A549 (cell line): ENCODE results near the gene ALPI. TPM values are rescaled to one million over a fixed set of nuclear protein-coding genes. Genes with fewer than 3 reads are reported as not detected.

Experiments
- ATAC-seq, 2 experiments: fragments of 200-7000 bp in 1 of 2; fragments of >200 bp in 1 of 2; cut with Nextera tagmentation in 1 of 2; cut with Tn5 transposase in 1 of 2; 3 replicates each; pipeline versions ENCODE4 v1.8.0 to v1.9.1; 2018 to 2020; ENCODE audit warnings: mild to moderate bottlenecking in 1 of 2, moderate library complexity in 1 of 2
- CTCF ChIA-PET: fragments of 300-600 bp; sonication (Branson Sonifier 250); formaldehyde crosslinking; extraction: SDS; loops from one replicate; lab custom pipeline; 2021; ENCODE audit warnings: antibody characterized with exemption, inconsistent platforms; lab: Yijun Ruan, JAX
- POLR2A ChIA-PET: fragments of 350-600 bp; formaldehyde crosslinking; extraction: SDS; loops from one replicate; lab custom pipeline; 2021; ENCODE audit warnings: antibody characterized with exemption, inconsistent platforms; lab: Yijun Ruan, JAX
- DNase-seq, 2 experiments: peaks; one replicate each; pipeline versions ENCODE4 v3.0.0 to v3.0.0-alpha.2; 2011 to 2016; ENCODE audit warnings: low read depth in 1 of 2, low spot score in 1 of 2
- FAIRE-seq: peaks from 2 replicates; lab custom pipeline; 2011; peaks lifted over from hg19 to GRCh38; lab: Jason Lieb, UNC
- H3K27ac ChIP-seq, 2 experiments: fragments of >200 bp; sonication (Bioruptor Twin); formaldehyde crosslinking; 3 replicates each; pipeline ENCODE4 v1.5.1; 2016 to 2017
- H3K4me1 ChIP-seq: fragments of >200 bp; sonication (Bioruptor Twin); formaldehyde crosslinking; 3 replicates; pipeline ENCODE4 v1.6.1; 2016
- H3K4me2 ChIP-seq: fragments of >200 bp; sonication (Bioruptor Twin); formaldehyde crosslinking; 3 replicates; pipeline ENCODE4 v1.6.1; 2016
- H3K4me3 ChIP-seq: fragments of >200 bp; sonication (Bioruptor Twin); formaldehyde crosslinking; 3 replicates; pipeline ENCODE4 v1.5.1; 2016
- H3K9me3 ChIP-seq: fragments of >200 bp; sonication (Bioruptor Twin); formaldehyde crosslinking; 3 replicates; pipeline ENCODE4 v1.6.1; 2016
- BHLHE40 ChIP-seq: IDR thresholded peaks from 2 replicates; pipeline ENCODE4 v1.6.1; 2012; ENCODE audit warnings: low read depth, low read length, inconsistent platforms
- CBX2 ChIP-seq: fragments of 200-600 bp; sonication (generic); IDR thresholded peaks from 2 replicates; pipeline ENCODE4 v1.6.1; 2016; ENCODE audit warnings: low read depth, mild to moderate bottlenecking, borderline replicate concordance
- CBX8 ChIP-seq: fragments of 200-600 bp; sonication (generic); IDR thresholded peaks from 2 replicates; pipeline ENCODE4 v1.6.1; 2016
- HOXA7 ChIP-seq: fragments of 250-450 bp; sonication (Bioruptor Pico); IDR thresholded peaks from 2 replicates; pipeline ENCODE4 v1.5.0; 2020; ENCODE audit warnings: mild to moderate bottlenecking, moderate library complexity
- HOXB13 ChIP-seq: fragments of 250-450 bp; sonication (Bioruptor Pico); IDR thresholded peaks from 2 replicates; pipeline ENCODE4 v1.5.0; 2020; ENCODE audit warnings: low read depth, mild to moderate bottlenecking, moderate library complexity
- KDM5A ChIP-seq: fragments of 200-600 bp; sonication (generic); IDR thresholded peaks from 2 replicates; pipeline ENCODE4 v1.6.1; 2016; ENCODE audit warnings: antibody characterized with exemption, mild to moderate bottlenecking
- MYC ChIP-seq: IDR thresholded peaks from 2 replicates; pipeline ENCODE4 v1.6.1; 2012; ENCODE audit warnings: mild to moderate bottlenecking, inconsistent platforms, low read length, improper control_type of control experiment, borderline replicate concordance
- NFE2L2 ChIP-seq: fragments of 150-350 bp; conservative IDR thresholded peaks from 2 replicates; pipeline ENCODE4 v1.6.1; 2014; ENCODE audit warnings: low read length
- NPAS2 ChIP-seq: fragments of 250-450 bp; sonication (Bioruptor Pico); IDR thresholded peaks from 2 replicates; pipeline ENCODE4 v1.8.0; 2022; ENCODE audit warnings: mild to moderate bottlenecking, moderate library complexity, borderline replicate concordance
- POLR2A ChIP-seq: IDR thresholded peaks from 2 replicates; pipeline ENCODE4 v1.6.1; 2012; ENCODE audit warnings: mild to moderate bottlenecking, low read length
- POLR2AphosphoS2 ChIP-seq: conservative IDR thresholded peaks from 2 replicates; pipeline ENCODE4 v1.6.1; 2012; ENCODE audit warnings: low read length, improper control_type of control experiment, inconsistent platforms
- RCOR1 ChIP-seq: fragments of 150-350 bp; IDR thresholded peaks from 2 replicates; pipeline ENCODE4 v1.6.1; 2014; ENCODE audit warnings: antibody characterized with exemption, low read length, low read depth
- RFX5 ChIP-seq: fragments of 450-650 bp; IDR thresholded peaks from 2 replicates; pipeline ENCODE4 v1.7.1; 2014; ENCODE audit warnings: antibody characterized with exemption, mild to moderate bottlenecking, moderate library complexity
- RNF2 ChIP-seq: fragments of 200-600 bp; sonication (generic); IDR thresholded peaks from 2 replicates; pipeline ENCODE4 v1.6.1; 2016; ENCODE audit warnings: low read depth, mild to moderate bottlenecking, antibody characterized with exemption, moderate library complexity, borderline replicate concordance
- TP53 ChIP-seq: fragments of 250-450 bp; sonication (Bioruptor Pico); IDR thresholded peaks from 2 replicates; pipeline ENCODE4 v1.5.0; 2021; ENCODE audit warnings: mild to moderate bottlenecking, moderate library complexity
- ZFP36 ChIP-seq: fragments of 450-650 bp; IDR thresholded peaks from 2 replicates; pipeline ENCODE4 v1.6.1; 2014; ENCODE audit warnings: borderline replicate concordance; ENCODE audit not compliant: partially characterized antibody
- ZSCAN20 ChIP-seq: fragments of 250-450 bp; sonication (Bioruptor Pico); IDR thresholded peaks from 2 replicates; pipeline ENCODE4 v1.8.0; 2022; ENCODE audit warnings: mild to moderate bottlenecking, moderate library complexity
- WGBS: methylation state at CpG from one replicate; pipeline ENCODE4 v1.1.6; 2017; ENCODE audit errors: missing lambda C conversion rate; 5-methylcytosine and 5-hydroxymethylcytosine counted together
- polyA plus RNA-seq, 4 experiments: library from polyadenylated mRNA; depleted of rRNA in 3 of 4; stranded (reverse); fragments of >200 nt; fragmentation: RNase III in 1 of 4; extraction: RNeasy Plus Mini Kit Qiagen cat#74134 plus additional on column Dnase treatment in 1 of 4; gene quantifications; 2 replicates in 3 of 4; 3 replicates in 1 of 4; pipeline ENCODE4 v1.2.3, GENCODE V29; 2011 to 2017
- TF ChIP-seq, protein P1 (sequence below): fragments of >200 bp; sonication (Bioruptor Twin); formaldehyde crosslinking; IDR thresholded peaks from 2 replicates; pipeline ENCODE4 v1.6.1; 2016
- TF ChIP-seq, protein P2 (sequence below): fragments of 450-650 bp; IDR thresholded peaks from 2 replicates; pipeline ENCODE4 v1.6.1; 2014; ENCODE audit warnings: antibody characterized with exemption
- TF ChIP-seq, protein P3 (sequence below): fragments of 200-600 bp; sonication (generic); IDR thresholded peaks from 2 replicates; pipeline ENCODE4 v1.6.1; 2016; ENCODE audit warnings: antibody characterized with exemption, mild to moderate bottlenecking, moderate library complexity
- TF ChIP-seq, protein P4 (sequence below): IDR thresholded peaks from 2 replicates; pipeline ENCODE4 v1.6.1; 2012; ENCODE audit warnings: low read depth, borderline replicate concordance

The ALPI gene
- polyA plus RNA-seq, 2 of the 4 experiments (the other 2 are of a cell fraction) = 0.05 TPM; not detected in 1

DNA sequence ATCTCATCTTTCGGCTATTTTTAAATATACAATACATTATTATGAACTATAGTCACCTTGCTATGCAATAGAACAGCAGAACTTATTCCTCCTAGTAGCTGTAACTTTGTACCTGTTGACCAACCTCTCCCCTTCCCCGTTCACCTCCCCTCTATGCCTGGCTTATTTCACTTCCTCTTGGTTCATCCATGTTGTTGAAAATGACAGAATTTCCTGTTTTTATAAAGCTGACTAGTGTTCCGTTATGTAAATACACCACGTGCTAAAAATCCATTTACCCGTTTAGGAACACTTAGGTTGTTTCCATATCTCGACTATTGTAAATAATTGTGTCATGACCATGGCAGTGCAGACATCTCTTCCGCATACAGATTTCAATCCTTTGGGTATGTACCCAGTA is 10.3 kb downstream of the ALPI start:
- Histone ChIP-seq H3K4me3 (no peak overlapping the region), H3K4me1 (no peaks in the 10 kb centered on the region), H3K27ac (no peak overlapping the region), H3K4me2 (no peak overlapping the region), H3K9me3 (no peaks in the 10 kb centered on the region)
- TF ChIP-seq, protein P1, sequence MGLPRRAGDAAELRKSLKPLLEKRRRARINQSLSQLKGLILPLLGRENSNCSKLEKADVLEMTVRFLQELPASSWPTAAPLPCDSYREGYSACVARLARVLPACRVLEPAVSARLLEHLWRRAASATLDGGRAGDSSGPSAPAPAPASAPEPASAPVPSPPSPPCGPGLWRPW = no peak
- TF ChIP-seq NFE2L2 = no peak
- TF ChIP-seq BHLHE40 = no peak
- TF ChIP-seq, protein P2, sequence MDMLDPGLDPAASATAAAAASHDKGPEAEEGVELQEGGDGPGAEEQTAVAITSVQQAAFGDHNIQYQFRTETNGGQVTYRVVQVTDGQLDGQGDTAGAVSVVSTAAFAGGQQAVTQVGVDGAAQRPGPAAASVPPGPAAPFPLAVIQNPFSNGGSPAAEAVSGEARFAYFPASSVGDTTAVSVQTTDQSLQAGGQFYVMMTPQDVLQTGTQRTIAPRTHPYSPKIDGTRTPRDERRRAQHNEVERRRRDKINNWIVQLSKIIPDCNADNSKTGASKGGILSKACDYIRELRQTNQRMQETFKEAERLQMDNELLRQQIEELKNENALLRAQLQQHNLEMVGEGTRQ = no peak
- TF ChIP-seq HOXB13 (CRISPR knock-in tag) = no peak
- TF ChIP-seq RFX5 = no peak
- 52% methylated on average over 7 of the region's 7 CpGs for WGBS
- DNase-seq (no peak), ATAC-seq (no peak), FAIRE-seq (no peak)
- POLR2A ChIA-PET = no interaction called here
- CTCF ChIA-PET = interaction anchor here (7.0 kb wide), 1 partner anchor 56 kb away, joined by 39 read pairs; the partner anchor contains the start of gene PRSS56

DNA sequence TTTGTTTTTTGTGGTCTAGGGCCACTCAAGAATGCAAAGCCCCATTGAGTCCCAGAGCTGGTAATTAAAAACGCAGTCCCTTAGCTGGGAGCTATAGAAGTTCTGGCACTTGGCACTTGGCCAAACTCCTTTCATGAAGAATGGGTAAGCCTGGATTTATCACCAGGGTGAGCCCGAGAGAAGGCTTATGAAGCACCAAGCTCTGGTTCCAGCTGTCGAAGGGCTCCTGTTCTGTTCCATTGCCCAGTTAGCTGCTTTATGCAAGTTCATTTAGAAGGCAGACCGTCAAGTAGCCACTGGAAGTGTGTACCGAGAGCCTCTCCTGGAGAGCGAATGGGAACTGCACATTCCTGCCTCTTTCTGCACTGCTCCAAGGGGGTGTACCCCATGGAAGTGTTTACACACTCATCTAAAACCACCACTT is 17.5 kb downstream of the ALPI start:
- no peak for DNase-seq
- no peak overlapping the region for H3K27ac ChIP-seq
- WGBS = 52% methylated on average over 6 of the region's 6 CpGs
- H3K4me2 ChIP-seq = no peak overlapping the region
- peaks cover 8% of the 10 kb centered on the region; the same call in 1 of the 3 replicates for H3K9me3 ChIP-seq
- no peak; a peak in 1 of 6 replicates for ATAC-seq
- POLR2A ChIA-PET = no interaction called here
- no peaks in the 10 kb centered on the region for H3K4me1 ChIP-seq
- TF ChIP-seq, protein P3, sequence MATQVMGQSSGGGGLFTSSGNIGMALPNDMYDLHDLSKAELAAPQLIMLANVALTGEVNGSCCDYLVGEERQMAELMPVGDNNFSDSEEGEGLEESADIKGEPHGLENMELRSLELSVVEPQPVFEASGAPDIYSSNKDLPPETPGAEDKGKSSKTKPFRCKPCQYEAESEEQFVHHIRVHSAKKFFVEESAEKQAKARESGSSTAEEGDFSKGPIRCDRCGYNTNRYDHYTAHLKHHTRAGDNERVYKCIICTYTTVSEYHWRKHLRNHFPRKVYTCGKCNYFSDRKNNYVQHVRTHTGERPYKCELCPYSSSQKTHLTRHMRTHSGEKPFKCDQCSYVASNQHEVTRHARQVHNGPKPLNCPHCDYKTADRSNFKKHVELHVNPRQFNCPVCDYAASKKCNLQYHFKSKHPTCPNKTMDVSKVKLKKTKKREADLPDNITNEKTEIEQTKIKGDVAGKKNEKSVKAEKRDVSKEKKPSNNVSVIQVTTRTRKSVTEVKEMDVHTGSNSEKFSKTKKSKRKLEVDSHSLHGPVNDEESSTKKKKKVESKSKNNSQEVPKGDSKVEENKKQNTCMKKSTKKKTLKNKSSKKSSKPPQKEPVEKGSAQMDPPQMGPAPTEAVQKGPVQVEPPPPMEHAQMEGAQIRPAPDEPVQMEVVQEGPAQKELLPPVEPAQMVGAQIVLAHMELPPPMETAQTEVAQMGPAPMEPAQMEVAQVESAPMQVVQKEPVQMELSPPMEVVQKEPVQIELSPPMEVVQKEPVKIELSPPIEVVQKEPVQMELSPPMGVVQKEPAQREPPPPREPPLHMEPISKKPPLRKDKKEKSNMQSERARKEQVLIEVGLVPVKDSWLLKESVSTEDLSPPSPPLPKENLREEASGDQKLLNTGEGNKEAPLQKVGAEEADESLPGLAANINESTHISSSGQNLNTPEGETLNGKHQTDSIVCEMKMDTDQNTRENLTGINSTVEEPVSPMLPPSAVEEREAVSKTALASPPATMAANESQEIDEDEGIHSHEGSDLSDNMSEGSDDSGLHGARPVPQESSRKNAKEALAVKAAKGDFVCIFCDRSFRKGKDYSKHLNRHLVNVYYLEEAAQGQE = no peak
- no peak for TF ChIP-seq MYC
- no peak for TF ChIP-seq RCOR1
- CTCF ChIA-PET = interaction anchor here (1.1 to 2.3 kb wide), 7 partner anchors 9 to 180 kb away, joined by 3 to 6 read pairs (median 4); no protein-coding TSS in a partner anchor
- H3K4me3 ChIP-seq = no peak overlapping the region
- no peak for FAIRE-seq

DNA sequence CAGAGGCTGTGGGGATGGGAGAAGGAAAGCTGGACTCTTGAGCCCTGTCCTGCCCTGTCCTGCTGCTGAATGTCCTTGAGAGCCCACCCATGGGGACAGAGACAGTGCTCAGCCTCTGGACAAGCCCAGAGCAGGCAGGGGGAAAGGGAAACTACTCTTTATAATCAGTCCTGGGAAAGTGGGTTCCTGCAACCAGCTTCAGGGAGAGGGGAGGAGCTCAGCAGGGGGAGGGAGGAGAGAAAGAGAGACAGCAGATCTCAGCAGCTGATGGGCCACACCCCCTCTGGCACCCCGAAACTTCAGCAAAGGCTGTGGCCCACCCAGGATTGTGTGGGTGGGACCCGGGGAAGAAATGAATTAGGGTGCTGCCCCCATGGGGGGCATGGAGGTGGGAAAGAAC is 20.1 kb downstream of the ALPI start:
- Histone ChIP-seq H3K4me1 (no peaks in the 10 kb centered on the region), H3K9me3 (peaks cover 8% of the 10 kb centered on the region; the same call in 1 of the 3 replicates), H3K4me2 (no peak overlapping the region), H3K4me3 (no peak overlapping the region), H3K27ac (no peak overlapping the region)
- DNase-seq (no peak), ATAC-seq (no peak), FAIRE-seq (no peak)
- WGBS = 16% methylated on average over 2 of the region's 2 CpGs
- TF ChIP-seq MYC (no peak), CBX2 (no peak), RCOR1 (no peak), TP53 (CRISPR knock-in tag) (no peak)
- TF ChIP-seq, protein P1 = no peak
- POLR2A ChIA-PET = interaction anchor here (0.5 kb wide), 1 partner anchor 71 kb away, joined by 3 read pairs; no protein-coding TSS in a partner anchor
- CTCF ChIA-PET = interaction anchor here (0.6 to 3.8 kb wide), 3 partner anchors 31 to 48 kb away, joined by 3 to 19 read pairs (median 6); no protein-coding TSS in a partner anchor

DNA sequence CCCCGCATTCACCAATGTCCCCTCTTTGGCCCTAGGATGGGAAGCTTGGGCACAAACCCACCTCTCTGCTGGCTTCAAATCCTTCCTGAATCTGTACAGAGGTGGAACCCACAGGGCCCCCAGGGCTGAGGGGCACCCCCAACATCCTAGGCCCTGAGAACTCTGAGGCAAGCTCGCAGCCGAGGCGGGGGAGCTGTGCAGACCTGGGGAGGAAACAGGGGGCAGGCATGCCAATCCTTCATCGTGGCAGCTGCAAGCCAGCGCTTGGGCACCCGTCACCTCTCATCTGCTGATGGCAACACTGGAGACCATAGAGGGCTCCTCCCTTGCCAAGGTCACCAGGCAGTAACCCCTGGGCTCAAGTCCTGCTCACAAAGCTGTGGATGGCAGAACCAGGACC is 20.8 kb downstream of the ALPI start:
- Histone ChIP-seq H3K4me2 (no peak overlapping the region), H3K9me3 (peaks cover 7% of the 10 kb centered on the region; the same call in 1 of the 3 replicates), H3K4me1 (no peaks in the 10 kb centered on the region), H3K4me3 (no peak overlapping the region), H3K27ac (no peak overlapping the region)
- TF ChIP-seq ZFP36 = no peak
- no peak for TF ChIP-seq POLR2A
- TF ChIP-seq RNF2 = no peak
- TF ChIP-seq CBX8 = no peak
- no peak for TF ChIP-seq KDM5A
- no peak for TF ChIP-seq RCOR1
- no peak for TF ChIP-seq ZSCAN20
- TF ChIP-seq, protein P1 = no peak
- TF ChIP-seq, protein P4, sequence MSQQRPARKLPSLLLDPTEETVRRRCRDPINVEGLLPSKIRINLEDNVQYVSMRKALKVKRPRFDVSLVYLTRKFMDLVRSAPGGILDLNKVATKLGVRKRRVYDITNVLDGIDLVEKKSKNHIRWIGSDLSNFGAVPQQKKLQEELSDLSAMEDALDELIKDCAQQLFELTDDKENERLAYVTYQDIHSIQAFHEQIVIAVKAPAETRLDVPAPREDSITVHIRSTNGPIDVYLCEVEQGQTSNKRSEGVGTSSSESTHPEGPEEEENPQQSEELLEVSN = no peak
- TF ChIP-seq CBX2 = no peak
- TF ChIP-seq HOXA7 (CRISPR knock-in tag) = no peak
- TF ChIP-seq POLR2AphosphoS2 = no peak
- TF ChIP-seq NPAS2 (CRISPR knock-in tag) = no peak
- 84% methylated on average over 7 of the region's 7 CpGs for WGBS
- FAIRE-seq (no peak), DNase-seq (no peak), ATAC-seq (no peak)
- ChIA-PET CTCF (interaction anchor here (1.9 to 3.8 kb wide), 2 partner anchors 32 to 45 kb away, joined by 6 to 19 read pairs; no protein-coding TSS in a partner anchor), POLR2A (interaction anchor here (0.5 kb wide), 1 partner anchor 72 kb away, joined by 3 read pairs; no protein-coding TSS in a partner anchor)
